ENCODE results near the gene MIER2.
"Not testable (repeated sequence)": the region's sequence is repeated elsewhere in the genome, so short reads cannot be mapped to it uniquely, and the experiment has no call there.

The MIER2 gene, protein sequence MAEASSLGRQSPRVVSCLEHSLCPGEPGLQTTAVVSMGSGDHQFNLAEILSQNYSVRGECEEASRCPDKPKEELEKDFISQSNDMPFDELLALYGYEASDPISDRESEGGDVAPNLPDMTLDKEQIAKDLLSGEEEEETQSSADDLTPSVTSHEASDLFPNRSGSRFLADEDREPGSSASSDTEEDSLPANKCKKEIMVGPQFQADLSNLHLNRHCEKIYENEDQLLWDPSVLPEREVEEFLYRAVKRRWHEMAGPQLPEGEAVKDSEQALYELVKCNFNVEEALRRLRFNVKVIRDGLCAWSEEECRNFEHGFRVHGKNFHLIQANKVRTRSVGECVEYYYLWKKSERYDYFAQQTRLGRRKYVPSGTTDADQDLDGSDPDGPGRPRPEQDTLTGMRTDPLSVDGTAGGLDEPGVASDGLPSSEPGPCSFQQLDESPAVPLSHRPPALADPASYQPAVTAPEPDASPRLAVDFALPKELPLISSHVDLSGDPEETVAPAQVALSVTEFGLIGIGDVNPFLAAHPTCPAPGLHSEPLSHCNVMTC

DNA sequence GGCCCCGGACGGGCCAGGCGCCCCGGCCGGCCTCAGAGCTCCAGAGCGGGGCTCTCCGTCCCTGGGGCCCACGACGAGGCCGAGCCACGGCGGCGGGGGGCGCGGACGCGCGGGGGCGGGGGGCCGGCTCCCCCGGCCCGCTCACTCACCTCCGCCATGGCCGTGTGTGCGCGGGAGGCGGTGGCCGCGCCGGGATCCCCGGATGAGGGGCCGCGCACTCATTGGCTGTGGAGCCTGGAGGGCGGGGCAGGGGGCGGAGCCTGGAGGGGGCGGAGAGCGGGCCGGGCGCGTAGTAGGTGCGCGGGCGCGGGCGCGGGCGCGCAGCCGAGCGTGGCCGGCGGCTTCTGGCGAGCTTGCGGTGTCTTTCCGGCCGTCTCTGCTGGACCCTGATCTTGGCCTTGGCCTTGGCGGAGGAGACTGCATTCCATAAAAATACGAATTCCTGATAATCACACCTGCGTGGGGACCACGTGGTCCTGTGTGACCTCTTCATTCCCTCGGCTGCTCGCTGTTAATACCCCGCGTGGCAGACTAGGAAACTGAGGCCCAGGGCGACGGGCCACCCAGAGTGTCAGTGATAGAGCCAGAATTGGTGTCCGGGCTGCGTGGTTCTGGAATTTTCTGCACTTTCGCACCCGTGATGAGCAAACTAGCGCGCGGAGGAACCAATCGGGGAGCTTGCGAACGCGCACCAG lies at the start of gene MIER2:
TSS of gene MIER2 (minus strand) at position 172 of the 695 bp plus-strand sequence. CDS start at position 158, 14 bp downstream.
- peak; percentile 47 for DNase-seq (ENCODE audit: low read depth)

DNA sequence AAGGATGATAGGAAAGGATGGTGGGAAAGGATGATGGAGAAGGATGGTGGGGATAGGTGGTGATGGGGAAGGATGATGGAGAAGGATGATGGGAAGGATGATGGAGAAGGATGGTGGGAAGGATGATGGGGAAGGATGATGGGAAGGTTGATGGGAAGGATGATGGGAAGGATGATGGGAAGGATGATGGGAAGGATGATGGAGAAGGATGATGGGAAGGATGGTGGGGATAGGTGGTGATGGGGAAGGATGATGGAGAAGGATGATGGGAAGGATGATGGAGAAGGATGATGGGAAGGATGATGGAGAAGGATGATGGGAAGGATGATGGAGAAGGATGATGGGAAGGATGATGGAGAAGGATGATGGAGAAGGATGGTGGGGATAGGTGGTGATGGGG lies 49.0 kb upstream of the MIER2 start:
- not testable (repeated sequence) for DNase-seq (ENCODE audit: low read depth)

DNA sequence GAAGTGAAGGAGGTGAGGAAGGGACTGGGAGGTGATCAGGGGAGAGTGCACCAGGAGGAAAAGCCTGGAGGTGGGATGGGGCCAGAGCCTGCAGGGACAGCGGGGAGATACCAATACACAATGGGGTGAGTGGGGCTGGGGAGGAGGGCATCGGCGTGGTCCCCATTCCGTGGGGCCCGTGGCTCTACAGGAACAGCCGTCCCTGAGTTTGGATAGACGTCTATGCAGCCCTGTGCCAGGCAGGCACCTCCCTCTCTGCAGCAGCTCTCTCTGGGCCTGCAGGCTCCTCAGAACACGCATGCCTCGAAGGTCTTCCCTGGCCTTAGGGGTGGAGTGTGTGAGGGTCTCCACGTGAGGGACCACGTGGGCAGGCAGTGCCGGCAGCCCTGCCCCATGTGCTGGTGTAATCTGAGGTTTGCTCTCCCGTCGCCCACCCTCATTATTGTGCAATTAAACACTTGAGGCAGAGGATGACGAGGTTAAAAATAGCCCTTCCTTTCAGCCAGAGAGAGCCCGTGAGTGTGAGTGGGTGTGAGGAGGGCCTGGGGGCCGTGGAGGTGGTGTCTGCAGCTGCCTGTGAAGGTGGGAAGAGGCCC lies 47.9 kb upstream of the MIER2 start:
- no peak for DNase-seq (ENCODE audit: low read depth)

DNA sequence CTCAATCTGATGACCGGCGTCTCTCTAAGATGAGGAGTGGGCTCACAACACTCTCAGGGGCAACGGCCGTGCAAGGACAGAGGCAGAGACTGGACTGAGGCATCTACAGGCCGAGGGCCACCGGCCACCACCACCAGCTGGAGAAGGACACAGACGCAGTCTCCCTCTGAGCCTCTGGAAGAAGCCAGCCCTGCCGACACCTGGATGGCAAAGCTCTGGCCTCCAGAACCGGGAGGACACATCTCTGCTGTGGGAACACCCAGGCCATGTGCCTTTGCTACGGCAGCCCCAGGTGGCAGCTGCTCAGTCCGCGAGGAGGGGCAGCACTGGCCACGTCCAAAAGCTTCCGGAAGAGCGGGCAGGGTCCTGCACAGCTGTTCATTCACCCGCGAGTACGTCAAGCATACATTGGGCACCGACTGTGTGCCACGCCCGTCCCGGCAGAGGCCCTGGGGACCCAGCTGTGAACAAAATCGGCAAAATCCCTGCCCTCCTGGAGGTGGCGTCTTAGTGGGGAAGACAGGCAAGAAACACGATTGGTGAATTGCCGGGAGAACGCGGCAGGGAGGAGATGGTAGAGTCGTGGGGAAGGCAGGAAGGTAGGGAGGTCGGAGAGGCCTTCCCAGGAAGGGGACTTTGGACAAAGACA lies 47.3 kb upstream of the MIER2 start:
- DNase-seq (ENCODE audit: low read depth), result no peak

DNA sequence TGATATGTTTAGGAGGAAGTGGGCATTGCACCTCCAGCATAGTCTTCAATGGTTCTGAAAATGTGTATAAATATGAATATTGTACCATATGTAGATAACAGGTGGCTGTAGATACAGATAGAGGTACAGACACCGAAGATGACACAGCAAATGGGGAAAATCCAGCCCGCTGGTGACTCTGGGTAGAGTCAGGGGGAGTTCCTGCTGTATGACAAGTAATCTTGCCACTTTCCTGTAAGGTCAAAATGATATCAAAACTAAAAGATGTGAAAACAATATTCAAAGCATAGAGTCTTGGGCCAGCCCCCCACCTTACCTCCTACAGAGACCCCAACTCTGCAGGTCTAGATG lies 46.6 kb upstream of the MIER2 start:
- no peak for DNase-seq (ENCODE audit: low read depth)

DNA sequence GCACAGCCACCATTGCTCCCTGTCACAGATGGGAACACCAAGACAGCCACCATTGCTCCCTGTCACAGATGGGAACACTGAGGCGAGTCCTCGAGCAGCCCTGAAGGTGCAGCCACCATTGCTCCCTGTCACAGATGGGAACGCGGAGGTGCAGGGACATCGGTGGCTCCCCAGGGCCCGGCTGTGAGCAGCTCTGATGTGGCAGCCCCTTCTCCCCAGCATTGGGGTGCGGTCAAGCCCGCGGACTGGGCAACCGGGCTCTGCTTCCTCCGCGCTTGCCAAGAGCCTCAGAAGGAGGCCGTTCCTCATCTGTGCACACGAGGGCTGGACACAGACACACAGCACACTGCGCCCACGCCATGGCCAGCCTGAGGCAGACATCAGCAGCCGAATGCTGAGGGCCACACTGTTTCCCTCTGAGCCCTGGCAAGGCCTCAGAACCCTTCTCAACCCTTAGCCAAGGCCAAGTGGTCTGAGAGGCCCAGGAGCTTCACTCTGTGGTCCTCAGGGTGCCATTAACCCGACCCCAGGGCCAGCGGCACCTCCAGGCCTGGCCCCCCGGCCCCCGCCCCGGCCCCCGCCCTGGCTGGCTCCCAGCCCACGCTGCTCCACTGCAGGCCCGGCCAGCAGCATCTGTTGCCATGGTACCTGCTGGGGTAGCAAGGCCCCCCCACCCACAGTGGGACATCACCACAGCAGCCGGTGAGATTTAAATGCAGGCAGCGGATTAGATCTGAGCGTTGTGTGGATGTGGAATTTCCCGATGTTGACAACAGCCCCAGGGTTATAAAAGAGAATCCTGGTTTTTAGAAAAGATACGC lies 46.0 kb upstream of the MIER2 start:
- no peak for DNase-seq (ENCODE audit: low read depth)

DNA sequence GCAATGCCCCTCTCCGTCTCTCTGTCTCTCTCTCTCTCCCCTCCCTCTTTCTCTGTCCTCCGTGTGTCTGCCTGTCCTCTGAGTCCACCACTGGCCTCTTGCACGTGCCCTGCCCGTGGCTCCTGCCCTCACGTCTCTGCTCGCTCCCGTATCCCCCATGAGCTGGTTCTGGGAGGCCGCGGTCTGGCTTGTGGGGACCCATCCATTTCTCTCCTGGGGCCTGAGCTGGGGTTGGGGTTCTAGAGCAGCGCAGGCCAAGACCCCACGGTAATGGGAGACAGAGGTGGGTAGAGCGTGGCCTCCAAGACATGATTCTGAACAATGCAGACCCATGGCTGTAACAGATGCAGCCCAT lies 45.3 kb upstream of the MIER2 start:
- DNase-seq (ENCODE audit: low read depth), result no peak

DNA sequence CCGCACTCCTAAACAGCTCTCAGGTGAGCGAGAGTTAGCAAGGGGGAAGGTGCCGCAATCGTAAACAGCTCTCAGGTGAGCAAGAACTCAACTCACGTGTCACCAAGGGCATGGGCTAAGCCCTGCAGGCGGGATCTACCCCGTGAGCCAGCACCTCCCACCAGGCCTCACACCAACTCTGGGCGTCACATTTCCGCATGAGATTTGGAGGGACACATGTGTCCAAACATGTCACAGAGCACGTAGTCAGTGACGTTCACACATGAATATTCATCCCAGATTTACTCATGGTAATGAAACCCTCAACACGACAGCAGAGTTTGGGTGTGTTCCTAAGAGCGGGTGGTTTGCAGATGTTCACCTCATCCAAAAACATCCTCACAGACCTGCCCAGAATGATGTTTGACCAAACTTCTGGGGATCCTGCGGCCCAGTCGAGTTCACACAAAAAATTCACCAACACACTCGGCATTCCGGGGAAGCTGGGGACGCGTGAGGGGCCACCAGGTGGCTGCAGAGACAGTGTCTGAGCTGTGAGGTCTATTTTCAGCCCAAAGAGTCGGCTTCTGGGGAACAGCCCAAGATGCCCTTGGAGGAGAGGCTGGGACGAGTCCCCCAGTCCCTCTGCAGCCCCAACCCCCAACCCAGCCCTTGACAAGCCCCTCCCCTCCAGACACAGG lies 44.8 kb upstream of the MIER2 start:
- DNase-seq (ENCODE audit: low read depth), result no peak

DNA sequence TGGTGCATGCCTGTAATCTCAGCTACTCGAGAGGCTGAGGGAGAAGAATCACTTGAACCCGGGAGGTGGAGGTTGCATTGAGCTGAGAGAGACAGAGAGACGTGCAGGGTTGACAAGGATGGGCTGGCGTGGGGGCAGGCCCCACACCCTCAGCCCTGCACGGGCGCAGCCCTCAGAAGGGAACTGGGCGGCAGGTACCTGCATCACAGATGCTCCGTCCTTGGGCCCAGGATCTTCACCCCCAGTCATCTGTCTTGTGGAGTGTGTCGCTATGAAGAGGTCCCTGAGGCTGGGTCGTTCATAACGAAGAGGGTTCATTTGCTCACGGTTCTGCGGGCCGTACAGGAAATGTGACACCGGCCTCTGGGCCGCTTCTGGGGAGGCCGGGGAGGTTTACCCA lies 44.1 kb upstream of the MIER2 start:
- no peak for DNase-seq (ENCODE audit: low read depth)

DNA sequence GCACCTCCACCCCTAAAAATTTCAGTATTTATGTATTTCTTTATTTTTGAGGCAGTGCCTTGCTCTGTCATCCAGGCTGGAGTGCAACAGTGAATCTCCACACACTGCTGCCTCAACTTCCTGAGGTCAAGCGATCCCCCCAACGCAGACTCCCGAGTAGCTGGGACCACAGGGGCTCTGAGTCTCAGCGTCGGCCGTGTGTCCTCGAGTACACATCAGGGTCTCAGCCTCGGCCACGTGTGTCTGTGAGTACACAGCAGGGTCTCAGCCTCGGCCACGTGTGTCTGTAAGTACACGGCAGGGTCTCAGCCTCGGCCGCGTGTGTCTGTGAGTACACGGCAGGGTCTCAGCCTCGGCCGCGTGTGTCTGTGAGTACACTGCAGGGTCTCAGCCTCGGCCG lies 43.2 kb upstream of the MIER2 start:
- DNase-seq (ENCODE audit: low read depth), result no peak

DNA sequence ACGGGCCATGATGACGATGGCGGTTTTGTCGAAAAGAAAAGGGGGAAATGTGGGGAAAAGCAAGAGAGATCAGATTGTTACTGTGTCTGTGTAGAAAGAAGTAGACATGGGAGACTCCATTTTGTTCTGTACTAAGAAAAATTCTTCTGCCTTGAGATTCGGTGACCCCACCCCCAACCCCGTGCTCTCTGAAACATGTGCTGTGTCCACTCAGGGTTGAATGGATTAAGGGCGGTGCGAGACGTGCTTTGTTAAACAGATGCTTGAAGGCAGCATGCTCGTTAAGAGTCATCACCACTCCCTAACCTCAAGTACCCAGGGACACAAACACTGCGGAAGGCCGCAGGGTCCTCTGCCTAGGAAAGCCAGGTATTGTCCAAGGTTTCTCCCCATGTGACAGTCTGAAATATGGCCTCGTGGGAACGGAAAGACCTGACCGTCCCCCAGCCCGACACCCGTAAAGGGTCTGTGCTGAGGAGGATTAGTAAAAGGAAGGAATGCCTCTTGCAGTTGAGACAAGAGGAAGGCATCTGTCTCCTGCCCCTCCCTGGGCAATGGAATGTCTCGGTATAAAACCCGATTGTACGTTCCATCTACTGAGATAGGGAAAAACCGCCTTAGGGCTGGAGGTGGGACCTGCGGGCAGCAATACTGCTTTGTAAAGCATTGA lies 42.2 kb upstream of the MIER2 start:
- not testable (repeated sequence) for DNase-seq (ENCODE audit: low read depth)

DNA sequence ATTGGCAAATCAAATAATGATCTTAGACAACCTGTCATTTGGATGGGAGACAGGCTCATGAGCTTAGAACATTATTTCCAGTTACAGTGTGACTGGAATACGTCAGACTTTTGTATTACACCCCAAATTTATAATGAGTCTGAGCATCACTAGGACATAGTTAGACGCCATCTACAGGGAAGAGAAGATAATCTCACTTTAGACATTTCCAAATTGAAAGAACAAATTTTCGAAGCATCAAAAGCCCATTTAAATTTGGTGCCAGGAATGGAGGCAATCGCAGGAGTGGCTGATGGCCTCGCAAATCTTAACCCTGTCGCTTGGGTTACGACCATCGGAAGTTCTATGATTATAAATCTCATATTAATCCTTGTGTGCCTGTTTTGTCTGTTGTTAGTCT lies 41.6 kb upstream of the MIER2 start:
- not testable (repeated sequence) for DNase-seq (ENCODE audit: low read depth)

DNA sequence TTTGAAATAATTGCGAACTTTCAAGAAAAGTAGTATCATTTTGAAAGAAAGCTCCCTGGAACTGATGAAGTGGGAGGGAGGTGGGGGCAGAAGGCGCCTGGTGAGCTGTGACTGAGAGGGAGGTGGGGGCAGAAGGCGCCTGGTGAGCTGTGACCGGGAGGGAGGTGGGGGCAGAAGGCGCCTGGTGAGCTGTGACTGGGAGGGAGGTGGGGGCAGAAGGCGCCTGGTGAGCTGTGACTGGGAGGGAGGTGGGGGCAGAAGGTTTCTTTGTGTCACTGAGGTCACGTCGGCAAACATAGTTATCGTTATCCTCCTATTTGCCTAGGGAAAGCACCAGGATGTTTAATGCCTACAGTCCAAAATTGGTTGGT lies 40.2 kb upstream of the MIER2 start:
- DNase-seq (ENCODE audit: low read depth), result no peak

DNA sequence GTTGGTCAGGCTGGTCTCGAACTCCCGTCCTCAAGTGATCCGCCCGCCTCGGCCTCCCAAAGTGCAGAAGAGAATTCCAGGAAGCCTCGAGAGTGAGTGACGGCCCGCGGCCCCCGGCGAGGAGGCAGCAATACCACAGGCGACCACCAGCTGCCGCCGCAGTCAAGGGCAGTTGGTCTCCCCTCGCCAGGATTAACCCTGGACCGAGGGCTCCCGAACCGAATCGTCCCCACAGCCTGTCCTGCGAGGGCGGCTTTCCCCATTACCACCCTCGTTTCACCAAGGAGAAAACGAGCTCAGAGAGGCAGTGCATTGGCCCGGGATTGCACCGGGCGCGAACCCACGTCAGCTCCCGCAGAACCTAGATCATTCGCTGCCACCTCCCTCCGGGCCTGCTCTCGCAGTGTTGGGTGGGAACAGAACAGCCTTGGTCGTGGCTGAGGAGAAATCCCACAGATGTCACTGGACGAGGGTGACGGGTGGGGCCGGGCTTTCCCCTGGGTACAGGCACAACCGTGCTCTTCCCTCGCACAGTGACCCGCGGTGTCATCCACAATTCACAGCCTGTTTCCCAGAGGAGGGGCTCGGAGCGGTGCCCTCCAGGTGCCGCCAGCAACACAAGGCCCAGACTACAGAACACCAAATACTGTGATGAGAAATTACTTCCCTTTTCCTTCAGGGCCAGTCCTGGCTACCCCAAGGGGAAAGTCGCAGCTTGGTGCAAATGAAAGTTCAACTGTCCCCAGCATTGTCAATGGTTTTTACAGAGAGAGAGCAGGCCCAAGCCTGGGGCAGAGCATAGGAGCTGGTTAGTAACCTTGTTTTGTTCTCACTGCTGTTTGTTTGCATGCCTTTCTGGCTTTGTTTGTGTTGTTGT lies 39.6 kb upstream of the MIER2 start:
- no peak for DNase-seq (ENCODE audit: low read depth)

DNA sequence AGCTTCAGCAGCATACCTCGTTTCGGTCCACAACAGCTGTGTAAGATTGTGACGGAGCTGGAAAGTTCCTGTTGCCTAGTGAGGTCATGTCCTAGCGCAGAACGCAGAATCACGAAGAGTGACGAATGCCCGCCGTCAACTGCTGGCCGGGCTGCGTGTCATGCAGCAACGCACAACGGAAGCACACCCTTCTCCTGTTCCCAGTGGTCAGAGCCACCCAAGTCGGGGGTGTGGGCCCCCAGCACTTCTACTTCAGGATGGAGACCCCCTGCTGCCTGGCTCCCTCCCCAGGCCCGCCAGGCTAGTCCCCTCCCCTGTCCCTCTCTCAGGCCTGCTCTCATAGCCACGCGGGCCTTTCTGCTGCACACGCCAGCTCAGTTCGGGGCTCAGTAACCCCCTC lies 38.4 kb upstream of the MIER2 start:
- no peak for DNase-seq (ENCODE audit: low read depth)

DNA sequence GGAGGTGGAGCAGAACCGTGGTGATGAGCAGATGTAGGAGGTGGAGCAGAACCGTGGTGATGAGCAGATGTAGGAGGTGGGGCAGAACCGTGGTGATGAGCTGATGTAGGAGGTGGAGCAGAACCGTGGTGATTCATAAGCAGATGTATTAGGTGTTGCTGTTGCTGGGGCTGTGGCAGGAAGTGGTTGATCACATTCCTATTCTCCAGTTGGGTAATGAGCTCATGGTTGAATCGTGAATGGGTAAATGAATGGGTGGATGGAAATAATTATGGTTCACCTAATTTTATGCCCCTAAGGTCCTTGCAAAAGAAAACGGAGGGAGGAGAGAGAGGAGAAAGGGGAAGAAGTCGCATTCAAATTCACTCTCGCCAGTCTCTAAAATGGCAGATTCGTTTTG lies 38.0 kb upstream of the MIER2 start:
- DNase-seq (ENCODE audit: low read depth), result peak; percentile 13

DNA sequence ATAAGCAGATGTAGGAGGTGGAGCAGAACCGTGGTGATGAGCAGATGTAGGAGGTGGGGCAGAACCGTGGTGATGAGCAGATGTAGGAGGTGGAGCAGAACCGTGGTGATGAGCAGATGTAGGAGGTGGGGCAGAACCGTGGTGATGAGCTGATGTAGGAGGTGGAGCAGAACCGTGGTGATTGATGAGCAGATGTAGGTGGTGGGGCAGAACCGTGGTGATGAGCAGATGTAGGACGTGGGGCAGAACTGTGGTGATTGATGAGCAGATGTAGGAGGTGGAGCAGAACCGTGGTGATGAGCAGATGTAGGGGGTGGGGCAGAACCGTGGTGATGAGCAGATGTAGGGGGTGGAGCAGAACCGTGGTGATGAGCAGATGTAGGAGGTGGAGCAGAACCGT lies 37.3 kb upstream of the MIER2 start:
- DNase-seq (ENCODE audit: low read depth), result not testable (repeated sequence)

DNA sequence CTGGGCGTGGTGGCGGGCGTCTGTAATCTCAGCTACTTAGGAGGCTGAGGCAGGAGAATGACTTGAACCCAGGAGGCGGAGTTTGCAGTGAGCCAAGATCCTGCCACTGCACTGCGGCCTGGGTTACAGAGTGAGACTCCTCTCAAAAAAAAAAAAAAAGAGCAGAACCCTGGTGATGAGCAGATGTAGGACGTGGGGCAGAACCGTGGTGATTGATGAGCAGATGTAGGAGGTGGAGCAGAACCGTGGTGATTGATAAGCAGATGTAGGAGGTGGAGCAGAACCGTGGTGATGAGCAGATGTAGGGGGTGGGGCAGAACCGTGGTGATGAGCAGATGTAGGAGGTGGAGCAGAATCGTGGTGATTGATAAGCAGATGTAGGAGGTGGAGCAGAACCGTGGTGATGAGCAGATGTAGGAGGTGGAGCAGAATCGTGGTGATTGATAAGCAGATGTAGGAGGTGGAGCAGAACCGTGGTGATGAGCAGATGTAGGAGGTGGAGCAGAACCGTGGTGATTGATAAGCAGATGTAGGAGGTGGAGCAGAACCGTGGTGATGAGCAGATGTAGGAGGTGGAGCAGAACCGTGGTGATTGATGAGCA lies 36.1 kb upstream of the MIER2 start:
- DNase-seq (ENCODE audit: low read depth), result not testable (repeated sequence)

DNA sequence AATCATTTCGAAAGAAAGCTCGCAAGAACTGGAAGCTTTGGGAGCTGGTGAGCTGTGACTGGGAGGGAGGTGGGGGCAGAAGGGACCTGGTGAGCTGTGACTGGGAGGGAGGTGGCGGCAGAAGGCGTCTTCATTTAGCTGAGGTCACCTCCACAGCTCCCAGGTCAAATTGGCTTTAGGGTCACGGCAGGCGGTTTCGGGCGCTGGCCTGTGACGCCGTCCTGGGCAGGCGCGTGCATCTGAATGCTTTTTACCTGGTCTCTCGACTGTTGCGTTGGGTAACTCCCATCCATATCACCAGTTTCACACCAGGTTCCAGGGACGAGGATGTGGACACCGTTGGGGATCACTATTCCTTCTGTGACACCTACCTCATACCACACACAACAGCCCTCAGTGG lies 35.2 kb upstream of the MIER2 start:
- DNase-seq (ENCODE audit: low read depth), result no peak
